RWPE1 (cell line): ENCODE results near the gene MROH9.

Experiments
- CTCF ChIA-PET: fragments of 350-600 bp; sonication (Branson Sonifier 250); formaldehyde crosslinking; extraction: SDS; loops from one replicate; lab custom pipeline; 2021; lab: Yijun Ruan, JAX
- POLR2A ChIA-PET: fragments of 400-600 bp; formaldehyde crosslinking; extraction: SDS; loops from one replicate; lab custom pipeline; 2020; ENCODE audit warnings: antibody characterized with exemption; ENCODE audit not compliant: low non-redundant PET; lab: Yijun Ruan, JAX
- DNase-seq: peaks from one replicate; pipeline ENCODE4 v3.0.0; 2012; ENCODE audit warnings: low spot score
- H3K27ac ChIP-seq: fragments of 450-650 bp; 2 replicates; pipeline ENCODE4 v1.5.1; 2017
- TF ChIP-seq, protein P1 (sequence below): fragments of 450-650 bp; conservative IDR thresholded peaks from 2 replicates; pipeline ENCODE4 v1.5.1; 2017; ENCODE audit warnings: low read depth, mild to moderate bottlenecking

MROH9 gene

DNA sequence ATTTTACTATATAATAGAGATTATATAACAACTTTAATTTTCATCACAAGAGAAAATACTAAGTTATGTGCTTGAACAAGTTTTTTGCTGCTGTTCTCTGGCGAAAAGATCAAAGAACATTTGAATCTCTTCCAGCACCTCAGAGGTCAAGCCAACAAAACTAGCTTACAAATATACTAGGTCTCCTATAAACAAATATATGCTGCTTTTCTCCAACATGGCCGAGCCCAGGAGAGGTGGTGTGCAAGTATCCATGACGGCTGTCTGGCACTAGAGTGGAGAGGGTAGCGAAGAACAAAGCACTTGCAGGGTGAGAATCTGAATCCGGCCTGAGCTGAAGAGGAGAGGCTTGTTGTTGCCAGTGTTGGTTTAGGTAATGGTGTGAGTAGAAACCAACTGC, 147.9 kb downstream of the MROH9 start:
- ChIA-PET CTCF (interaction anchor here (0.6 kb wide), 1 partner anchor 231 kb away, joined by 3 read pairs; the partner anchor contains the start of gene FMO4), POLR2A (no interaction called here)
- TF ChIP-seq, protein P1, sequence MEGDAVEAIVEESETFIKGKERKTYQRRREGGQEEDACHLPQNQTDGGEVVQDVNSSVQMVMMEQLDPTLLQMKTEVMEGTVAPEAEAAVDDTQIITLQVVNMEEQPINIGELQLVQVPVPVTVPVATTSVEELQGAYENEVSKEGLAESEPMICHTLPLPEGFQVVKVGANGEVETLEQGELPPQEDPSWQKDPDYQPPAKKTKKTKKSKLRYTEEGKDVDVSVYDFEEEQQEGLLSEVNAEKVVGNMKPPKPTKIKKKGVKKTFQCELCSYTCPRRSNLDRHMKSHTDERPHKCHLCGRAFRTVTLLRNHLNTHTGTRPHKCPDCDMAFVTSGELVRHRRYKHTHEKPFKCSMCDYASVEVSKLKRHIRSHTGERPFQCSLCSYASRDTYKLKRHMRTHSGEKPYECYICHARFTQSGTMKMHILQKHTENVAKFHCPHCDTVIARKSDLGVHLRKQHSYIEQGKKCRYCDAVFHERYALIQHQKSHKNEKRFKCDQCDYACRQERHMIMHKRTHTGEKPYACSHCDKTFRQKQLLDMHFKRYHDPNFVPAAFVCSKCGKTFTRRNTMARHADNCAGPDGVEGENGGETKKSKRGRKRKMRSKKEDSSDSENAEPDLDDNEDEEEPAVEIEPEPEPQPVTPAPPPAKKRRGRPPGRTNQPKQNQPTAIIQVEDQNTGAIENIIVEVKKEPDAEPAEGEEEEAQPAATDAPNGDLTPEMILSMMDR = no peak
- H3K27ac ChIP-seq = no peak overlapping the region
- DNase-seq = no peak

DNA sequence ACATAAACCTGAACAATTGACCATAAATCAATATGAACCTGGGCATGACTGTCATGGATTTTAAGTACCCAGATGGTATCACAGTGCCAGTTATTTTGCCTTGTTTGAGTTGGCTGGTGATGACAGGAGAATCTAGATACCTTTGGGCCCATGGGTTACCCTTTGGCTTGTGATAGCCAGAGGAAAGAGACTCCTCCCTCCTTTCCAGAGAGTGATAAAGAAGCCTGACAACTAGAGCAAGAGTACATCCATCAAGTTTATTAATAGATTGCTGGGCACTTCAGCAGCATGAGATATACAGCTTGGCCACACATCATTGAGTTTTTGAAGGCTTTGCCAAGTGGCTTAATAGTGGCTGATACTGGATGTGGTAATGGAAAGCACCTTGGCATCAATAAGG, 148.8 kb downstream of the MROH9 start:
- ChIA-PET CTCF (no interaction called here), POLR2A (no interaction called here)
- no peak overlapping the region for H3K27ac ChIP-seq
- TF ChIP-seq, protein P1 = no peak
- no peak for DNase-seq

DNA sequence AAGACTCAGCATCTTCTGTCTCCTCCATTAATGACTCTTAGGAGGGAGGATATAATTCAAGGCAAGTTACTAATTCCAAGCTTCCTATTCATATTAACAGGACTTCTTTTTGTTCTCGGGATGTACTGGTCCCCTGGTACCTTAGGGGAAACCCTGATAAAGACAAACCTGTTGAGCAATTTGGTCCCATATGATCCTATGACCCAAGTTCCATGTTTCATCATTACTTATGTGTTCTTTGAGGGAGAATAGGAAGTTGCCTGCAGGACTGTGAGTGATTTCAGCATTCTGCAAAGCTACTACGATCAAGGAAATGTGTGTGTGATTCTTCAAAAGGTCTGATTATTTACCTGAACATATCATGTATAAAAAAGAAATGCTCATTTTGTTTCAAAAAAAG, 149.5 kb downstream of the MROH9 start:
- ChIA-PET POLR2A (no interaction called here), CTCF (no interaction called here)
- TF ChIP-seq, protein P1 = no peak

DNA sequence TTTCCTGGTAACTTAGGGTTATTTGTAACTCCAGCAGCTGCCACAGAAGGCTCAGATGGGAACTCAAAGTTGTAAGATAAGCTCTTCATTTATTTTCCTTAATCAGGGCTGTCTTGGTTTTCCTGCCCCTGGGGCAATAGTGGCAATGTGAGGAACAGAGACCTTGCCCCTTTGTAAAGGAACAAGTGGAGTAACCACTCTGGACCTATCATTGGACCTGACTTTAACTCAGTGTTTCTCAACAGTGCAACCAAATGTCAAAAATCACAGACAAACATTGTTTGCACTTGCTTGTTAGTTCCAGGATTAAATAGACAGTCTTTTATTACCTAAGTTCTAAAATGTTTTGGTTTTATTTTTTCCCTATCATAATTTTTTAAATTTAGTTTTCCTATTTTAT, 152.6 kb downstream of the MROH9 start:
- H3K27ac ChIP-seq = no peak overlapping the region
- DNase-seq = no peak
- ChIA-PET CTCF (interaction anchor here (0.6 kb wide), 1 partner anchor 1157 kb away, joined by 3 read pairs; no protein-coding TSS in a partner anchor), POLR2A (no interaction called here)
- TF ChIP-seq, protein P1 = no peak

More for the DNA sequence above, 149.5 kb downstream of the MROH9 start:
- H3K27ac ChIP-seq = no peak overlapping the region
- no peak for DNase-seq

DNA sequence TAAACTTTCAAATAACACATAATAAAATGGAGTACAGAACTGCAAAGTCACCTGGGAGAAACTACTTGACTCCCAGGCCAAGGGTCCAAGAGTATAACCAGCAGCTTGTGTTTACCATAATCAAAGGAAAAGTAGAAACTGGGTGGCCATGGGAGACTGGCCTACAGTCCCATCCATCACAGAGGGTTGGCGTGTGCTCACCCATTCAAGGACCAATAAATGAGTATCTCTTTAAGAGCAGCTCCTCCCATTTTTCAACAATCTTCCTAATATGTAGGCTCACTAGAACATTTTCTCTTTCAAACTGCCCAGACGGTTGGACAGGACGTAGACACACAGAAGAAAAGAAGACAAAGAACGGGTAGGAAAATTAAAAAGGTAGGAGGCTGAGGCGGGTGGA, 155.3 kb downstream of the MROH9 start, which contains the start of gene FMO3:
FMO3 (plus strand) TSS at position 302 of the 400 bp plus-strand sequence. CDS start 1,754 bp downstream, outside the sequence.
- CTCF ChIA-PET = no interaction called here
- no peak within 1 kb of the TSS for H3K27ac ChIP-seq
- TF ChIP-seq, protein P1 = no peak
- POLR2A ChIA-PET = no interaction called here
- no peak for DNase-seq

DNA sequence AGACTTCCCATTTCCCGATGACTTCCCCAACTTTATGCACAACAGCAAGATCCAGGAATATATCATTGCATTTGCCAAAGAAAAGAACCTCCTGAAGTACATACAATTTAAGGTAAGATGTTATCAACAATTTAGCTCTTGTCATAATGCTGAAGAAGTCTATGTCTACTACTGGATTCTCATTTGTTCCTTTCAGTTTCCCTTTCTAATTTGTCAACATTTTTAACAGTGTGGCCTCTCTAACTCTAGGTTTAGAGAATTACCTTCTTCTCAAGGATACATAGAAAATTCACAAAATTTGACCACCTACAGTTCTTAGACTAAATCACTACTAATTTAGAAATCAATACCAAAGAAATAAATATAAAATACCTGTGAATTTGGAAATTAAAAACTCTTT, 168.5 kb downstream of the MROH9 start:
- TF ChIP-seq, protein P1 = no peak
- no peak for DNase-seq
- no peak overlapping the region for H3K27ac ChIP-seq
- POLR2A ChIA-PET = no interaction called here
- CTCF ChIA-PET = interaction anchor here (0.7 kb wide), 1 partner anchor 10 kb away, joined by 3 read pairs; no protein-coding TSS in a partner anchor
